GM21390 (cell line): Measurements from ENCODE around the gene NEK11.

ENCODE experiments used
- ATAC-seq: cut with Tn5 transposase; IDR thresholded peaks from one replicate; pipeline ENCODE4 v1.9.1; 2021; ENCODE audit not compliant: unreplicated experiment

NEK11 gene

GRCh38 chr3:131396170-131396569 lies 369.5 kb downstream of the NEK11 start:
- ATAC-seq = no peak

- ATAC-seq = no peak
Observed at GRCh38 chr3:131397889-131398288, 371.2 kb downstream of the NEK11 start.
